KG1 (cell line): Measurements from ENCODE around the gene ARSJ.
"Not testable (repeated sequence)": the region's sequence is repeated elsewhere in the genome, so short reads cannot be mapped to it uniquely, and the experiment has no call there.

ENCODE experiments used
- DNase-seq: peaks from one replicate; lab custom pipeline; 2025; lab: John Stamatoyannopoulos, UW

The ARSJ gene

GRCh38 chr4:113957956-113958355 is 21.5 kb downstream of the ARSJ start:
- DNase-seq, result no peak

DNA sequence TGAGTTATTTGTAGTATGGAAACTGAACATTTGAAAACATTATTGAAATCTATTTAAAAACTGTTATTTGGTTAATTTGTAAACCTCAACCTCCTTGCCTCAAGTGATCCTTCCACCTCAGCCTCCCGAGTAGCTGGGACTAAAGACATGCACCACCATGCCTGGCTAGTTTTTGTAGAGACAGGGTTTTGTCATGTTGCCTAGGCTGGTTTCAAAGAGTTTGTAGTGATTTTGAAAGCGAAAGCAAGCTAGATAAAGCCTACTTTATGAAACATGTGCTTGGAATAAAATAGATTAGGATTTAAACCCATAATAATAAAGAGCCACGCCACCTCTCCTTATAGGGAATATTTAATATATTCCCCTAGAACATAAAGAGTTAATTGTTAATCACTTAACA is 23.5 kb downstream of the ARSJ start:
- no peak for DNase-seq

DNA sequence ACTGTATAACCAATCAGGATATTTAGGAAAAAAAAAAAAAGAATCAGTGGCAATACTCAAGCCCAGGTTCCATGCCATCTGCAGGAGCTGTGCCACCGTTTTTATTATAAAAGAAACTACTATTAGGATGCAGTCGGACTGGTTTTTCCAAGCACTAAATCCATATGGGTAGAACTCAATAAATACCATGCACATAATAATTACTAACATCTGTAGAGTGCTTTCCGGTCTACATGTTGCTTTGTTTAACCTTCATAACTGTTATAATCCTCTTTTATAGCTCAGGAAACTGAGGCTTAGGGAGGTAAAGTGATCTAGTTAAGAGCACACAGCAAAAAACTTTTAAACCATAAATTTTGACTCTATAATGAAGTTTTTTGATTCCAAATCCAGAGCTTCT is 24.0 kb downstream of the ARSJ start:
- no peak for DNase-seq

GRCh38 chr4:113953888-113954287 is 25.6 kb downstream of the ARSJ start:
- no peak for DNase-seq

- peak; percentile 59 for DNase-seq
Observed at GRCh38 chr4:113952452-113953029, 26.9 kb downstream of the ARSJ start.

DNA sequence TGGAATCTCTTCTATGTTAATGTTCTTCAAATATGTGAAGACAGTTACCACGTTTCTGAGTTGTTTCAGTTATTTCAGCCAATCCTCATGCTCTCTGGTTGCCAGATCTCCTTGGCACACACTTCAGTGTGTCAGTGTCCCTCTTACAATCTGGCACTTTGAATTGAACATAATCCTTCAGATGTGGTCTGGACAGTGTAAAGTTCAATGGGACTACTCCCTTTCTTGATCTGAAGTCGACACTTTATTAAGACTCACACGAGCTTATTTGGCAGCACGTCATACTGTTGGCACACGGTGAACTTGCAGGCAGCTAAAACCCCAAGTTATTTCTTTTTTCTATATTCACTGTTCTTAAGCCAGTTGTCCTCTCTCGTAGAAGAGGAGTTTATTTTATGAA is 28.2 kb downstream of the ARSJ start:
- DNase-seq, result no peak

GRCh38 chr4:113950207-113950606 is 29.2 kb downstream of the ARSJ start:
- DNase-seq, result no peak

DNA sequence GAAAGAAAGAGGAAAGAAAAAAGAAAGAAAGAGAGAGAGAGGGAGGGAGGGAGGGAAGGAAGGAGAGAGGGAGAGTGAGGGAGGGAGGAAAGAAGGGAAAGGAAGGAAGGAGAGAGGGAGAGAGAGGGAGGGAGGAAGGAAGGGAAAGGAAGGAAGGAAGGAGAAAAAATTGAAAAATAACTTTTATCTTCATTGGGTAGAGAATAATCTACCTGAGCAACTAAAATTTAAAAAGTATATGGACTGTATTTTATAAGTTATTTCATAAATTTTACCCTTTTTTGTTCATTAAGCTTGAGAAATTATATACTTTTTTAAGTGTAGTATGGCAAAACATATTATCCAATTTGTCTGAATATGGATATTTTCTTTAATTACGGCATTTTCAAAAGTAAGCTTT is 32.0 kb downstream of the ARSJ start:
- no peak for DNase-seq

DNA sequence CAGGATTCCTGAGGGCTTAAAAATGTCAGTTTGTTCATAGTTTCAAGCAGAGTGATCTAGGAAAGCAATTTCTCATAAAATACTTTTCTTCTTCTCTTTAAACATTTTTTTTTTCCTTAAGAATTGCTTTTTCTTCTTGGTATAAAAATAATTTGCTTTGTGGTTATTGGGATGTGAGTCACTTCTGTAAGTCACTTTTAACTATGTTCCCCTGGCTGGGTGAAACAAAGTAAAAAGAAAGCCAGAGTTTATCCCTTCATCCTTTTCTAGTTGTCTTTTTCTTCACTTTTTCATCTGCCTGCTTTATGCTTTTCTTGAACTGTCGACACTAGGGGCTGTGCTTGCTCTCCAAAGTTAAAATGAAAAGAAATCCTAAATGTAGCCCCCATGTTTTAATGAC is 33.5 kb downstream of the ARSJ start:
- DNase-seq, result no peak

DNA sequence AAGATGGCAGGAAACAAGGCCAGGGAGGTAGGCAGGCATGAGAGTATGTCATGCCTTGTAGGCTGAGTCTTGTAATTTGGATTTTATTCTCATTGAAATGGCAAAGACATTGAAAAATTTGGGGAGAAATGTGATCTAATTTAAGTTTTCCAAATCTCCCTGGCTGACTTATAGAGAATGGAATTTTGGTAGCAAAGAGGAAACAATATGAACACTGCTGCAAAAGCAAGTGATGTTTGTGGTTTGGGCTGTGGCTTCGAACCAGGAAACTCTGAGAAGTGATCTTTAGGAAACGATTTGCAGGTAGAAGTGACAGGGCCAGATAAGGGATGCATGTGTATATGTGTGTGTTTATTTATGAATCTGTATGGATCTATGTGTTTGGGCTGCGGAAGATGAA is 35.6 kb downstream of the ARSJ start:
- DNase-seq, result no peak

- DNase-seq, result no peak
Observed at GRCh38 chr4:113943085-113943484, 36.4 kb downstream of the ARSJ start.

GRCh38 chr4:113941836-113942235 is 37.6 kb downstream of the ARSJ start:
- no peak for DNase-seq

GRCh38 chr4:113940103-113940502 is 39.3 kb downstream of the ARSJ start:
- DNase-seq, result not testable (repeated sequence)

DNA sequence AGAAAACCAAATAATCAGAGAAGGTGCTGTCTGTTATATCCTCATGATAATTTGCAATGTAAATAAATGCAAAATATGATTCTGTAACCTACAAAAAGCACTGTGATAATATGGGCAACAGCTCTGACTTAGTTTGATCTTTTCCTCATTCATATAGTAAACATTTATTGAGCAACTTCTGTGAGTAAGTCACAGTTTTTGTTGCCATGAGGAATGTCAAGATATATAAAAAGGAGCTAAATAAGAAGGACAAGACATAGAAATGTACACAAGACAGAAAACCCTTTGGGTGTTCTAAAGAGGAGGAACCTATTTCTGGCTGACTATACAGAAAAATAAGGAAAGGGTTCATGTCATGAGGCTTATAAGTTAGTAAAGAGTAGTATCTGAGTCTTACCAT is 44.3 kb downstream of the ARSJ start:
- no peak for DNase-seq

DNA sequence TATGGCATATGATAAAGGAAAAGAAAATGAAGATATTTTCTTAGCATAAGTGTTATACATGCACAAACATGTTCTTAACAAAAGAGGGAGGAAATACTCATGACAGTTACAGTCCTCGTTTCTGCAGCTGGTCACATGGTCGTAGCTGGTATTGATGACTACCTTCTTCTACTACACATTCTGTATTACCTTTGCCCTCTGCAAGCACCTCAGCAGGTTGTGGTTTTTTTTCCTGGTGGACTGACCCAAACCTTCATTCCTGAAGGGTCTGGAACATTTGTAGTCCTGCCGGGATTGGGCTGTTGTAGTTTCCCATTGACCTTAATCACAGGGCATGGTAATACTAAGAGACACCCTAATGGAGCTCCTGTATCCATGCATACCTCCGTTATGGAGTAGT is 54.7 kb downstream of the ARSJ start:
- DNase-seq, result not testable (repeated sequence)

GRCh38 chr4:113921089-113921794 is 58.2 kb downstream of the ARSJ start:
- DNase-seq, result no peak

DNA sequence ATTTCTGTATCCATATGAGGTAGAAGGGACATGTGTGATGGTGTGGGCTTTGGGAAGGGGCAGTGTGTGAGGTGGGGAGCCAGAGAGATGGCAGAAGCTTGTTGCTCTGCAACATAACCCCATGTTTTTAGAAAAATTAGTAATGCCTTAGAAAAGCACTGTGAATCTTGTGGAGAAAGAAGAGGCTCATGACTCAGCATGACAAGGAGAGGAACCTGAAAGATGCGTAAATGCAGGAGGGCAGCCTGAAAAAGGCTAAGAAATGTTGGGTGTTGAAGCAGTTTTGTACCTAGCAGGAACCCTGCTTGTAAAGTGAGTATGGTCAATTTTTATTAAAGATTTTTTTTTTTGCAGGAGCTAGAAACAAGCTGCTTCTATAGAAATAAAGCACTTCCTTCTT is 59.8 kb downstream of the ARSJ start:
- no peak for DNase-seq

GRCh38 chr4:113919145-113919544 is 60.3 kb downstream of the ARSJ start:
- no peak for DNase-seq

DNA sequence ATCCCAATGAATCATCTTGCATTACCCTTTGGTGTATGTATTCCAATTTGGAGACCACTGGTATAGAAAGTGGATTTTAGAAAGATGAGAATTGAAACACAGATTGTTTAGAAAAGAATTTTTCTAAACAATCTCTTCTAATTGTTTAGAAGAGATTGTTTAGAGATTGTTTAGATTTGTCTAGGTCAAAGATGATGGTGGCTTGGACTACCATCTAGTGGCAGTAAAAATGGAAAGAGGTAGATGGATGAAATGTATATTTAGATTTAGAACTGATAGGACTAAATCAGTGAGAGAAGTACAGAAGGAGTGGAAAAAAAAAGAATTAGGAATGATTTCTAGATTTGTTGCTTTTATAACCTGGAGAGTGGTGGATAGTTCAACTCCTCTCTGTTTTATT is 70.6 kb downstream of the ARSJ start:
- DNase-seq, result no peak

DNA sequence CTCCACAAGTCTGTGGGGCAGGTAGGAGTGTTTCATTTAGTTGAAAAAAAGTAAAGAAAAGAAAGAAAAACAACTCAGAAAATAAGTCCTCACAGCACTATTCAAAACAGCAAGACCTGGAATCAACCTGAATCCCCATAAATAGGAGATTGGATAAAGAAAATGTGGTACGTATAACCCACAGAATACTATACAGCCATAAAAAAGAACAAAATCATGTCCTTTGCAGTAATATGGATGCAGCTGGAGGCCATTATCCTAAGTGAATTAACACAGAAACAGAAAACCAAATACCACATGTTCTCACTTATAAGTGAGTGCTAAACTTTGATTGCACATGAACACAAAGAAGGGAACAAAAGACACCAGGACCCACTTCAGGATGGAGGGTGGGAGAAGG is 71.9 kb downstream of the ARSJ start:
- no peak for DNase-seq

DNA sequence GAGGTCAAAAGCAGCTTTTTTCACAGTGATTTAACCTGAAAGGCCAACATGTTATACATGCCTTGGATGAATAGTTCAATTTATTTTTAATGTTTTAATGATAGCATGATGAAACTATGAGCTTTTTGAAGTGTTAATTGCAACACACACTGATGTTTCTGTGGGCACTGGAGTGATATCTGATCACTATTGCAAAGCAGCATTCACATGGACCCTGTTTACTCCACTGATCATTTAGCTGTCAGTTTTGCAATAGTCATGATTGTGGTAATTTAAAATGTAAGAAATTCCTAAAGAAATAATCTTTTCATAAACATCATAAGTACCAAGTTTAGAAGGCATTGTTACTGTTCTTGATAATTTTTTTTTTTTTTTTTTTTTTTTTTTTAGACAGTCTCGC is 74.1 kb downstream of the ARSJ start:
- no peak for DNase-seq

DNA sequence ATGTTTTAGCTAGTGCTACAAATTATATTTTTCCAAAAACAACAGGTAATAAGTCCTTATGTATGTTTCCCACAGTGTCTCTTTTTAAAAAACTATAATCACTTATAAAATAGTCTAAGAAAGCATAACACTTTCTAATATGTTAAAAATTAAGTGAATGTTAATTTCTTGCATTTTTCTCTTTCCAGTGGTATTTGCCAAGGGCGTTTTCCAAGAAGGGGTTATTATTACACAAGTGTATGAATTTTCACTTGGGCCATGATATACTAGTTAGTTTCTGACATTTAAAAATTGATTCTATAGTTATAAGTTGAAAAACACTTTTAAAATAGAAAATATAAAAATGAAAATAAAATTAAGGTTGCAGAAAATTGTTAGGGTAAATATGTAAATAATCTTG is 74.6 kb downstream of the ARSJ start:
- no peak for DNase-seq

- peak; percentile 38 for DNase-seq
Observed at GRCh38 chr4:113901994-113902787, 77.3 kb downstream of the ARSJ start.
